GM23338 (cell line): ENCODE measurements around the gene POLR2F. TPM values are rescaled to one million over a fixed set of nuclear protein-coding genes. Genes with fewer than 3 reads are reported as not detected.

Experiments
- CREB1 ChIP-seq: fragments of 250-450 bp; sonication (Bioruptor Pico); IDR thresholded peaks from 2 replicates; pipeline ENCODE4 v1.5.0; 2020; ENCODE audit warnings: low read depth, mild to moderate bottlenecking, moderate library complexity
- ETS1 ChIP-seq: IDR thresholded peaks from 2 replicates; pipeline ENCODE4 v1.6.1; 2016; ENCODE audit warnings: antibody characterized with exemption
- EZH2 ChIP-seq: fragments of 200-600 bp; sonication (generic); IDR thresholded peaks from one replicate; pipeline ENCODE4 v1.8.0; 2017; ENCODE audit warnings: antibody characterized with exemption, mild to moderate bottlenecking, low read depth; ENCODE audit not compliant: unreplicated experiment
- JUNB ChIP-seq: IDR thresholded peaks from one replicate; pipeline ENCODE4 v1.6.1; 2016; ENCODE audit warnings: antibody characterized with exemption; ENCODE audit not compliant: unreplicated experiment
- REST ChIP-seq: IDR thresholded peaks from one replicate; pipeline ENCODE4 v1.6.1; 2018; ENCODE audit warnings: antibody characterized with exemption; ENCODE audit not compliant: unreplicated experiment
- STAT1 ChIP-seq: IDR thresholded peaks from one replicate; pipeline ENCODE4 v1.6.1; 2016; ENCODE audit warnings: antibody characterized with exemption; ENCODE audit not compliant: unreplicated experiment
- ZNF462 ChIP-seq: fragments of 250-450 bp; sonication (Bioruptor Pico); IDR thresholded peaks from 2 replicates; pipeline ENCODE4 v1.5.0; 2020; ENCODE audit warnings: mild to moderate bottlenecking, moderate library complexity
- polyA plus RNA-seq: library from polyadenylated mRNA; unstranded; fragments of >200 nt; fragmentation: Nextera tagmentation; extraction: Ambion mirVana; gene quantifications from 2 replicates; pipeline ENCODE4 v1.2.1, GENCODE V29; 2016
- total RNA-seq: library from RNA; depleted of rRNA; stranded (reverse); fragments of >200 nt; shearing (Covaris generic); gene quantifications from 2 replicates; pipeline ENCODE4 v1.2.3, GENCODE V29; 2014

Gene POLR2F
- total and polyA plus RNA-seq, 2 experiments from 2014 or later = 144 to 429 TPM

DNA sequence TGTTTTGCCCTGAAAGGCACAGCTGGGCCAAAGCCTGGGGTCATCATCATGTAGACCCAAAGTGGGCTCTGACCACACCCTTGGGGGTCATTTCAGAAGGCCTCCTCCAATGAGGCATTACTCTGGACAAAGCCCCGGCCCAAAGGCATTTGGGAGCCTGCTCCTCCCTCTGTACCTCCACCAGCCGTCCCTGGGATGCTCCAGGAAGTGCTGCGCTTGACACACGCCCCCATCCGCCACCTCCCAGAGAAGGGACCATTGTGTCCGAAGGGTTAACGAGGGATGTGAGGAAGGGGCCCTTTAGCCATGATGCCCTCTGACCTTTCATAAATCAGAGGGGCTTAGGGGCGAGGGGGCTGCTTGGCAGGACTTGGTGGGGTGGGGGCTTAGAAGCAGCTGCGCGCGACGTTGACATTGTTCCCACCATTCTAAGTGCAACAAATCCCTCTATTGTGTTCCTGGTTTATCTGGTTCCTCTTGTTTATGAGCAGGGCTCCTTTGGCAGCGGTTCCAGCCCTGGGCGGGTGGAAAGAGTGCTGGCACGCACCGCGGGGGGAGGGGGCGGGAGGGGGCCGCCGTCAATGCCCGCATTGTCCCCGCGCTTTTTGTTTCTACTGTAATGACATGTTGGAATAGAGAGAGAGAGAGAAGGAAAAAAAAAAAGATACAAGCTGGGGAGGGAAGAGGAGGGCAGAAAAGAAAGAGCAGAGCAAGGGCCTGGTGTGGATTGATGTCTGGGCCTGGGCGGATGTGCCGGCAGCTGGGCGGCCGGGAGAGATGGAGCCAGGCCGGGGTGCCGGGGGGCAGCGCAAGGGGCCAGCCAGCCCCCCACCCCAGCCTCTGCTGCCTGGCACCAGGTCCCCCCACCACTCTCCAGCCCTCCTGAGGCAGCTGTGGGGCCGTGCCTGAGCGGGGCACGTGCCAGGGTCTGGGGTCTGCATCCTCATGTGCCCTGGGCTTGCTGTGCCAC lies 63.0 kb downstream of the POLR2F start (continued):
- no peak for TF ChIP-seq ZNF462 (CRISPR knock-in tag)
- no peak for TF ChIP-seq CREB1
- TF ChIP-seq REST = no peak
- no peak for TF ChIP-seq STAT1
- no peak for TF ChIP-seq ETS1
- no peak for TF ChIP-seq EZH2
- TF ChIP-seq JUNB = no peak
